Measurements from ENCODE around the gene CASKIN1.
A peak's percentile ranks its signal among the peaks of the same experiment; 100 is the strongest.
"Not testable (repeated sequence)": the region's sequence is repeated elsewhere in the genome, so short reads cannot be mapped to it uniquely, and the experiment has no call there.

Gene CASKIN1

DNA sequence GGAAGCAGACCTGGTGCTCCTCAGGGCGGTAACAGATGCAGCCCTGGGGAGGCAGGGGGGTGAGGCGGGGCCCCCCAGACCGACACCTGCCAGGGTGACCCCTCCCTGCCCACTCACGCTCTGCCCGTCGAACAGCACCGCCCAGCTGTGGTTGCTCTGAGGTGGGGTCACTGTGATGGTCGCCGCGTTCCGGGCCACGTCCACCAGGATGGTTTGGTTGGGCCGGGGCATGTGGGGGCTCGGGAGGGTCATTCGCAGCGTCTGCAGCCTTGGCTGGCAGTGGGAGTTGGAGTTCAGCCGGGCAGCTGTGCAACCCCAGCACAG, 13.6 kb upstream of the CASKIN1 start:
- no peak for DNase-seq

DNA sequence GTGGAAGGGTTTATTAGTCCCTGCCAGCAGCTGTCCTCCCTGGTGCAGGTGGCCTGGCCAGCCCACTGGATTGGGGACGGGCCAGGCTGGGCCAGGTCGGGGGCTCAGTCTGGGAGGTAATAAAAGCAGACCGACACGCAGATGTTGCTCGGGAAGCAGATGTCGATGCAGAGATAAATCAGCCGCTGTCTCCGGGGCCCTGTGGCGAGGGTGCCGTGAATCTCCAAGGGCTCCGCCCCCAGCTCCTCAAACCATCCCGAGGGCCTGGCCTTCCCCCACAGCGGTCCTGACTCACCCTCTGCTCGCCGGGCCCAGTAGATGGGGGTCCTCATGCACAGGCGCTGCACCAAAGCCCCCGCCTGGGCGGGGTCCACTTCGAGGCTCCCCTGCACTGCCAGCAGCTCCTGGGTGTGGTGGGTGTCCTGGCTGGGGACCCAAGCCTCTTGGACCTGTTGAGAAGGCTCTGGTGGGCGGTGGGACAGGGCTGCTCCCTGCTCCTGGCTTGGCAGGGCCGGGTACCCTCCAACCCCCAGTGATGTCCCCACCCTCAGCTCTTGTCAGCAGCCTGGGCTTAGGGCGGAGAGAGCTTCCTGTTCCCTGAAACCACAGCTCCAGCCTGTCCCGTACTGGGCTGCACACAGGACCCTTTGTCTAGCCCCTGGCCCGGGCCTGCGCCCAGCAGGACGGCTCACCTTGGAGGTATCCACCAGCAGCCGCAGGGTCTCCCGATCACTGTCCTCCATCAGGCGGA, 13.0 kb upstream of the CASKIN1 start:
- no peak for DNase-seq

DNA sequence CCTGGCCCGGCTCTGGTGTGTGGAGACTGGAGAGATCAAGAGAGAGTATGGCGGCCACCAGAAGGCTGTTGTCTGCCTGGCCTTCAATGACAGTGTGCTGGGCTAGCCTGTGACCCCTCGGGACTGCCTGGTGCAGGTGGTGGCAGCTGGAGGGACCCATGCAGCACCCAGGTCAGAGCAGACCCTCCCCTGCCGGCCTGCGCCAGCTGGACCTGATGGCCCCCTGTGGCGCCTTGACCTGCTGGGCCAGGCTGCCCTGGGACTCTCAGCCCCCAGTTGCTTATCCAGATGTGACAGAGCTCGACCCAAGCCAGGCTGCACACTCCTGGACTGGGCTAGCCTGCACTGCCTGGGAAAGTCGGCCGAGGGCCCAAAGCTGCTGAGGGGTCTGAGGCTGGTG, 12.4 kb upstream of the CASKIN1 start:
- DNase-seq = no peak

DNA sequence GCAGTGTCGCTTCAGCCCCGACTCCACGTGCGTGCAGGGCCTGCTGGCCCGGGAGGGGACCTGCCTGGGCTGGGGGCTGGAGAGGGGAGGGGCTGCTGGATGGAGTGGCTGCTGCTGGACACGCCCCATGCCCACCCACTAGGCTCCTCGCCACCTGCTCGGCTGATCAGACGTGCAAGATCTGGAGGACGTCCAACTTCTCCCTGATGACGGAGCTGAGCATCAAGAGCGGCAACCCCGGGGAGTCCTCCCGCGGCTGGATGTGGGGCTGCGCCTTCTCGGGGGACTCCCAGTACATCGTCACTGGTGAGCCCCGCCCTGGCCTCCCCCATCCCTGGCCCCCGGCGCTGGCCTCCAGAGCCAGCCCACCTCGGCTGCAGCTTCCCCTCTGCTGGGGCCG, 11.9 kb upstream of the CASKIN1 start:
- DNase-seq = no peak

GRCh38 chr16:2207872-2208271, 11.5 kb upstream of the CASKIN1 start:
- DNase-seq = no peak

DNA sequence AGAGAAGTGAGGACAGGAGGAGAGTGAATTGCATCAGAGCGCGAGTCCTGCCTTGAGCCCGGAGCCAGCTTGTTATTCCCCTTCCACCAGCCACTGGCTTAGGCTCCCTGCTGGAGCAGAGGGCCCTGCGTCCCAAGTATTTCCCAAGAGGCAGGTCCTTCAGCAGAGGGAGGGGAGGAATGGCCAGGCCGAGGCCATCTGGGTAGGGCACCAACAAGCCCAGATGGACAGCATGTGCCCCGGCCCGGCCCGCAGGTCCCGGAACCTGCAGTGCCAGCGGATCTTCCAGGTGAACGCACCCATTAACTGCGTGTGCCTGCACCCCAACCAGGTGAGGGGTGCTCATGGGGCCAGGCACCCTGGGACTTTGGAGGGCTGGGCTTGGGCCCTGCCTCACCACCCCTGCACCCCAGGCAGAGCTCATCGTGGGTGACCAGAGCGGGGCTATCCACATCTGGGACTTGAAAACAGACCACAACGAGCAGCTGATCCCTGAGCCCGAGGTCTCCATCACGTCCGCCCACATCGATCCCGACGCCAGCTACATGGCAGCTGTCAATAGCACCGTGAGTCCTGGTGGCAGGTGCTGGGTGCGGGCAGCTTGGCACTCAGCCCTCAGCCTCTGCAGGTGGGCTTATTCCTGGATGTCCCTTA, 10.5 kb upstream of the CASKIN1 start:
- no peak for DNase-seq

- no peak for DNase-seq
These were observed 10.0 kb upstream of the CASKIN1 start for GRCh38 chr16:2206420-2206779.

DNA sequence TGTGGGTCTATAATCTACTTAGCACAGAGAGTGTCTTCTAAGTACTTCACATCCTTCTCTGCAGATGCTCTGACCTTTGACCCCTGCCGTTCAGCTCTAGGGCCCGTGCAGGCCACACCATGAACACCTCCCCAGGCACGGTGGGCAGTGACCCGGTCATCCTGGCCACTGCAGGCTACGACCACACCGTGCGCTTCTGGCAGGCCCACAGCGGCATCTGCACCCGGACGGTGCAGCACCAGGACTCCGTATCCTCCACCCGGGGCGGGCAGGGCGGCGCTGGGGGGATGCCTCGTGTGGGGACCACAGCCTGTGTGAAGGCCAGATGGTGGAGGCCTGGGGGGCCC, 9.5 kb upstream of the CASKIN1 start:
- DNase-seq = no peak

DNA sequence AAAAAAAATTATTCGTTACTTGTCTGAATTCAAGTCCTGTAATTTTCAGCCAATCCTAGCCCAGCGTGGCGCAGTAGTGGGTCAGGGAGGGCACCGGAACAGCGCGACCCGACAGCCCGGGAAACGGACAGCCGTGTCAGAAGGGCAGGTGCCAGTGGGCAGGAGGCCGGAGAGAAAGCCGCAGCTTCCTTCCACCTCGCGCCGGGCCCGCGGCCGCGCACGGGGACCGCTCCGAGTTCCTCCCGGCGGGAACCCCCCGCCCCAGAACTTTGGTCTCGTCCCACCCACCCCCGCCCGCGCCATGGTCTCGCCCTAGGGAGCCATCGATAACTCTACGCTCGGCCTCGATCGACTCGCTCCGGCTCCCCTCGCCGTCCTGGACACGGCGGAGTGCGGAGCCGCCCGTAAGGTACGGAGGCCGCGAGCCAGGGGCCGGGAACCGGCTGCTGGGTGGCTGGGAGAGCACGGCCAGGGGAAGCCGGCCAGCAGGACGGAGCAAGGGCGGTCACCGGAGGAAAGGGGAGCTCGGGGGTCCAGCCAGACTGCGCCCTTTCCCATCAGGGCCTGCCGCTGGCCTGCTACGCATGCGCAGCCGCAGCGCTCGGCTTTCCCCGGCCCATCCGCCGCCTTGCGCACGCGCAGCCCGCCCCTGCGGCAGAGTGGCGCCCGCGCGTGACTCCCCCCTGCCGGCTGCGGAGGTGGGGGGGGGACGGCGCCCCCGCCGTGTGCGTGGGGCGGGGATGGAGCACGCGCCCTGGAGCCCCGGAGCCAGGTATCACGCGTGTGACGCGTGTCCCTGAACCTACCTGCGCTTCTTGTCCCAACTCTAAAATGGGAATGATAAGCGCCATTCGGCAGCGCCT, 8.9 kb upstream of the CASKIN1 start, which contains the start of gene MLST8:
MLST8 (plus strand) TSS at position 351 of the 863 bp plus-strand sequence. CDS start 632 bp downstream, outside the sequence.
- DNase-seq = peak; percentile 86

DNA sequence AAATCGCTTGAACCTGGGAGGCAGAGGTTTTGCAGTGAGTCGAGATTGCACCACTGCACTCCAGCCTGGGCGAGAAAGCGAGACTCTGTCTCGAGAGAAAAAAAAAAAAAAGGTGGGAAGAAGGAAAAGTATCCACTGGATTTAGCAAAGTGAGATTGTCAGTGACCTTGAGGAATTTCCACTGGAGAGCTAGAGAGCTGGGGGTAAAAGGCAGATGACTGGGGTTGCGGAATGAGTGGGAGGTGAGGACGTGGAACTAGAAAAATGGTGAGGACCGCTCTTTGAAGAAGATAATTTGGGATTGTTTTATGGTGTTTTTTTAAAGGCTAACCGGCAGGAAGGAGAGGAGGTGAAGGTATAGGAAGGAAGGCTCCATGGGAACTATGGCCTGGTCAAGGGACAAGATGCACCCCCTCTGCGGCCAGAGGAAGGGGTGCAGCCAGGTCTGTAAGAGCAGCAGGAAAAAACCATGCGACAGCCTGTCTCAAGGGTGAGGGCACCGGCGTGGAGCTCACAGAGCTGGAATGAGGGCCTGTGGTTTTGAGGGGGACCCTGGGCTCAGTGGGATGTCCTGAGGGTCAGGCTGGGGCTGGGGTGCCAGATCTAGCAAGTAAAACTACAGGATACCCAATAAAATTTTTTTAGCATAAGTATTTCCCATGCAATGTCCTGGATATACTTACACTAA, 8.2 kb upstream of the CASKIN1 start:
- no peak for DNase-seq

GRCh38 chr16:2203119-2203688, 6.8 kb upstream of the CASKIN1 start:
- not testable (repeated sequence) for DNase-seq

GRCh38 chr16:2200313-2200712, 3.9 kb upstream of the CASKIN1 start:
- no peak for DNase-seq

- DNase-seq = no peak
These were observed 3.3 kb upstream of the CASKIN1 start for GRCh38 chr16:2199621-2200139.

DNA sequence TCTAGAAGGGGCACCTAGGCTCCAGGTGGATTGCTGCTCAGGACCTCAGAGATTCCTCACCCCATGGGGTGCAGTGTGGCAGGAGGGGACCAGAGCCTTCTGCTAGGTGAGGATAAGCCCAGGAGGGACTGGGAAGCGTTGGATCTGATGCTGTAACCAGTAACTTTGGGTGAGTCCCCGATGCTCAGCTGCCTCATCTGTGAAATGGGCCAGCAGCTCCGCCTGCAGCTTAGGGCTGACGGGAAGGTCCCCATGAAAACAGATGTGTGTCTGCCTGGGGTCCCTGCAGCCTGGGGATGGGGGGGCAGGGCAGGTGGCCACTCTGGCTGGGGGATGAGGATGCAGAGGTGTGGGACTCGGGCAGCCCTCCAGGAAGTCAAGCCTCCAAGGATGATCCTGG, 2.7 kb upstream of the CASKIN1 start:
- DNase-seq = no peak

DNA sequence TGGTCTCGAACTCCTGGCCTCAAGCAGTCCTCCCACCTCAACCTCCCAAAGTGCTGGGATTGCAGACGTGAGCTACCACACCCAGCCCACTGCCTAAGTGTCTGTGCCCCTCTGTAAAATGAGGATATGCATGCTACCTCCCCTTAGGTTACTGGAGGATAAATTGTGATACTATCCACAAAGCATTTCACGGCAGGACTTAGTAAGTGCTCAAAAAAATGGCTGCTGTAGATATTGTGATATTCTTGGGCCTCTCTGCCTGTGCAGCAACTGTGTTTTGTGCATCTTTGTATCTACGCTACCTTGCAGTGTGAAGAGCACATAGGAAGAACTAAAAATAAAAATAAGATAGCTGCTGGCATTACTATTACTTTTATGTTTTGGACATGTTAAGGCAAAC, 1.9 kb upstream of the CASKIN1 start:
- DNase-seq = no peak

DNA sequence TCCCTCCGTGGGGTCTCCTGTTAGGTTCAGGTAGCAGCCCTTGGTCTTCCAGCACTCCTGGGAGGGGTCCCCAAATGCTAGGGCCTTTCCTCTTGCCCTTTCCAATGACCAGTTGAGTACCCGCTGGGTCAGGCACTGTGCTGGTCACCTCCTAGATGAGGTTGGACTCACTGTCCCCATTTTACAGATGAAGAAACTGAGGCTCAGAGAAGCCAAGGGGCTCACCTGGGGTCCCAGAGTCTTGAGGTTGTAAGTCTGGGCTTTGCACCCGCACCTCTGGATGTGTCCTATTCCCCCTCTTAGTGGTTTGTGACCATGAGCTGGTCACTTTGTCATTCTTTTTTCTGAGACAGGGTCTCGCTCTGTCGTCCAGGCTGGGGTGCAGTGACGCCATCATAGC, 1.4 kb upstream of the CASKIN1 start:
- no peak for DNase-seq

DNA sequence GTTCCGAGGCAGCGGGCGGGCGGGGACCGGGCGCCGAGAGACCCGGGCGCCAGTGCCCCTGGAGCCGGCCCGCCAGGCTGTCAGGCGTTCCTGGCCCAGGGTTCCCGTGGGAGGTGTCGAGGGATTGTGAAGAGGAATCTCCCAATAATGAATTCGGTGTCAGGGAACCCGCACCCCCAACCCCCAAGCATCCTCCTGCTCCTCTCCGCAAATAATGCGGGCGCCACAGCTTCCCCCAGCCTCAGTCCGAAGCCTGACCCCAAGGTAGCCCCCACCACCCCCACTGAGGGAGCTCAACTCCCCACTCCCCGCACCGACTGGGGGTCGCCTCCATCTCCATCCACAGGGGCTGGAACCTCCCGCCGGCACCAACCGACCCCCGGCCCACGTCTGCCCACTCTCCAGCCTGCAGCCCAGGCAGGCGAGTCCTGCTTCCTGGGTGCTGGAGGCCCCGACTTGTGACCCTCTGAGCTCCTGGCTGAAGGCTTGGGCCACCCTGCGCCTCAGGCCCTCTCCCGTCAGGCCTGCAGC, 641 bp upstream of the CASKIN1 start:
- DNase-seq = no peak

GRCh38 chr16:2195322-2196161, 863 bp downstream of the CASKIN1 start:
- DNase-seq = no peak

DNA sequence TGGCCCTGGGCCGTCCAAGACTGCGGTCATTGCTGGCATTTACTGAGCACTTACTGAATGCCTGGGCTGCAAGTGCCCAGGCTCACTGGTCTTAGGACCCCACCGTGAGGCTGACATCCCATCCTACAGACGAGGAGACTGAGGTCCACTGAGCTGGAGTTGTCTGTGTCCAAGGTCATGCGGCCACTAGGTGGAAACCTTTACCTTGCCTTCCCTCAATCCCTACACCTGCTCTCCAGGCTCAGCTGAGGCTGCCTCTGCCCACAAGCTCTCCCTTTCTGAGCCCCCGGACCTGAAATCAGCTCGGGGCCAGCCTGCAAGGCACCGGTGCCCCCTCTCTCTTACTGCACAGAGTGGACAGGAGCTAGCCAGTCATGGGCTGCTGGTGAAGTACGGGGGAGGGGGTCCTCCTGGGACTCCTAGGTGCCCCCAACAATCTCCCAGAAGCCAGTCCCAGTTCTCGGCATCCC, 1.5 kb downstream of the CASKIN1 start:
- DNase-seq = peak; percentile 20

GRCh38 chr16:2194166-2194834, 2.1 kb downstream of the CASKIN1 start:
- DNase-seq = peak; percentile 45

DNA sequence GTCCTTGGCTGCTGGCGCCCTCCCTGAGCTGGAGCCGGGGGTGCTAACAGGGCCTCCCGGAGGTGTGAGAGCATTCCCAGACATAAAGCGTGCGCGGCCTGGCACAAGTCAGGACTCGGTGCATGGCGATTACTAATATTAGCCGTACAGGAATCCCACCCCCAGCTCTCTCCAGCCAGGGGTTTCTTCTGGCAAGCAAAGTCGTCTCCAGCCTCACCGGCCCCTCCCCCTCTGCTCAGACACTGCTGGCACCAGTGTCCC, 5.0 kb downstream of the CASKIN1 start:
- DNase-seq = no peak
